Left colon (tissue), 2 donors: ENCODE data around the gene KAZN. TPM values are rescaled to one million over a fixed set of nuclear protein-coding genes. Genes with fewer than 3 reads are reported as not detected.

Experiments
- ATAC-seq: fragments of 200-7000 bp; cut with Tn5 transposase; one replicate; pipeline ENCODE4 v1.9.1; 2020; ENCODE audit warnings: mild to moderate bottlenecking, moderate library complexity
- DNase-seq, 2 donors: peaks; one replicate each; pipeline ENCODE4 v3.0.0-alpha.2; 2020
- intact Hi-C, 2 donors: fragments of 100-400 bp; cut with DNase I in 1 of 2; cut with micrococcal nuclease in 1 of 2; formaldehyde crosslinking; loops; one replicate each; pipeline versions ENCODE4 v1.11.2 to v1.14.0; 2022; cut with DNase I, micrococcal nuclease
- total RNA-seq, 2 donors: library from RNA; stranded (reverse); fragmentation: NEBNext Ultra II Directional; extraction: Animal tissue kit (Norgen Biotek cat#: 25700); gene quantifications; one replicate each; pipeline ENCODE4 v1.2.1, GENCODE V29; 2021
- donor health status: DM: no; HTN: no; CAD: no.
- donor health status: DM: yes; HTN: yes; CAD: no.

Gene KAZN
- total RNA-seq, 2 donors from 2014 or later, result 11.4 to 14.2 TPM

DNA sequence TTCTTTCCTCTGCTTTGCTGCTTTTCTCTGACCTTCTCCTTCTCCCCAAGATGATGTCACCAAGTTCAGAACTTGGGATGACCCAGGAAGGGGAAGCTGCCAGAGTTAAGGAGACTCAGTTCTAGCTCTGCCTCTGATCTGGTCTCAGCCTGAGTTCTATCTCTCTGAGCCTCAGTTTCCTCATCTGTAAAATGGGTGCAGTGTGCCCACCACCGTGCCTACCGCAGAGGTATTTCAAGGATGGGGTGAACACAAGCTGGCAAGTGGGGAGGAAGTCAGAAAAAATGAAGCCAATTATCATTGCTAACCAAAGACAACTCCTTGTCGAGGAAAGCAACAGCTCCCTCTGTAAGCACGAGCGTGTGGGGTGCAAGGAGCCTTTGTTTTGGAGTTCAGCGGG is 249.7 kb downstream of the KAZN start:
- intact Hi-C loops, result no loop called here
- DNase-seq (no peak), ATAC-seq (no peak)

DNA sequence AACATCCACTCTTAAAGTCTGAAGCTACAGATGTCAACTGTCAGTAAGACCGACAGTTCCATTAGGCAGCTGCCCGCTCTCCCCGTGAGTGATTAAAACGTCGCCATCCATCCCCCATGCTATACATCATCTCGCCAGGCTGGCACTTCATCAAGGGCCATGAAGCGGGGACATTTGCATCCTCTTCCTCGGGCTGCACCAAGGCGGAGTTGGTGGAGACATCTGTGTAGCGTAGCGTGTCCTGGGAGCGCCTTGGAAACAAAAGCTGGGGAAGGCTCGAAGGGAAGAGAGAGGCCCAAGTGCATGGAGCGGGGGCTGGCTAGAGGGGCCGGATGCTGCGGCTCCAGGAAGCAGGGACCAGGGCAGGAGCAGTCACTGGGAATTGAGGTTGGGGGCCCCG is 250.1 kb downstream of the KAZN start:
- intact Hi-C loops, result no loop called here
- no peak for DNase-seq
- ATAC-seq, result no peak

- intact Hi-C loops, result no loop called here
- ATAC-seq (no peak), DNase-seq (no peak)
Observed at GRCh38 chr1:14849038-14849437, 250.6 kb downstream of the KAZN start.

- ATAC-seq, result no peak
- no peak for DNase-seq
- intact Hi-C loops, result no loop called here
Observed at GRCh38 chr1:14850563-14850962, 252.1 kb downstream of the KAZN start.

DNA sequence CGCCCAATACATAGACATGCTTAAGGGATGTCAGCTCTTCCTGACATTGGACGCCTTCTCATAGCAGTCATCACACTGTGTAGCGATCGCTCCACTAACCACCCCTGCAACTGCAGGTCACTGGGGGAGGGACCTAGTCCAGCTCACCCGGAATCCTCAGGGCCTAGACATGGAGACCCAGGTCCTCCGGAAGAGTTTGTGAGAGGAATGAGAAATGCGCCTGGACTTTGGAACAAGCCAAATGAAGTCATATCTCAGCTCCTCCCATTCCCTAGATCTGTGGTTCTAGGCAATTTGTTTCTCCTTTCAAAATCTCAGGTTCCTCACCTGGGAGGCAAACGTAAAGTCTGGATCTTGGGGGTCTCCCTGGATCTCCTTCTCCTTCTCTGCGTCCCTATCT is 253.3 kb downstream of the KAZN start:
- DNase-seq (no peak), ATAC-seq (no peak)
- intact Hi-C loops, result no loop called here

DNA sequence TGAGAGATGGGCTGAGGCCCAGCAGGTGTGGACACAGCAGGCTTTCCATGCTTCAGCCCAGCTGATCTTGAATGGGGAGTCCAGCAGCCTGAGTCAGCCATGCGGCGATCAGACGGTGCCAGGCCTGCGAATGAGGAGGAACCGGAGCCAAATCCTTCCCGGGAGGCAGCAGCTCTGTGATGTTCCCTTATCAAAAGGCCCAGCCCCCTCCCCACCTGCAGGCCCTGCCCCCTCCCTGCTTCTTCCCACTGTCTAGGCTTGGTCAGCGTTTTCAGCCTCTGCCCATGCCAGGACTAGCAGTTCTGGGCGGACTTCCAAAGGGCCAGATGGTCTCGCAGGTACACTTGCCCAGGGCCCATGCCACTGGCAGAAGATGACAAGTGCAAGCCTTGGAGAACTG is 253.8 kb downstream of the KAZN start:
- no peak for DNase-seq
- intact Hi-C loops, result no loop called here
- ATAC-seq, result no peak

DNA sequence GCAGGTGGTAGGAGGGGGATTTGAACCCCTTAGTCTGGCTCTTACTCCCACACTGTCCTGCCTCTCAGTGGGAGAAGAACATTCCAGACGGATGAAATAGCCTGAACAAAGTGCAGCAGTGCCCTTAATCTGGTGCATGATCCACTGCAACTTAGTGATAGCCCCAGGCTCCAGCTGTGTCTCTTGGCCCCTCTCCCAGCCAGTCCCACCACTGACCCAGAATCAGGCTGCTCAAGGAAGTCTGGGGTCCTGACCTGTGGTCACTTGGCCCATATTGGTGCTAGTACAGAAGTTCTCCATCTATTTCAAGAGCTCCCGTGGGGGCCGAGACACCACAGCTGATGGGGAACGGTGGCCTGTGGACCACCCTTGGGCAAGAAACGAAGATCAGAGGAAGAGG is 255.0 kb downstream of the KAZN start:
- ATAC-seq (no peak), DNase-seq (no peak)
- intact Hi-C loops, result no loop called here

GRCh38 chr1:14855268-14855667 is 256.8 kb downstream of the KAZN start:
- DNase-seq, result no peak
- intact Hi-C loops, result no loop called here
- ATAC-seq, result no peak

GRCh38 chr1:14855801-14856200 is 257.3 kb downstream of the KAZN start:
- intact Hi-C loops, result no loop called here
- DNase-seq (no peak), ATAC-seq (no peak)

DNA sequence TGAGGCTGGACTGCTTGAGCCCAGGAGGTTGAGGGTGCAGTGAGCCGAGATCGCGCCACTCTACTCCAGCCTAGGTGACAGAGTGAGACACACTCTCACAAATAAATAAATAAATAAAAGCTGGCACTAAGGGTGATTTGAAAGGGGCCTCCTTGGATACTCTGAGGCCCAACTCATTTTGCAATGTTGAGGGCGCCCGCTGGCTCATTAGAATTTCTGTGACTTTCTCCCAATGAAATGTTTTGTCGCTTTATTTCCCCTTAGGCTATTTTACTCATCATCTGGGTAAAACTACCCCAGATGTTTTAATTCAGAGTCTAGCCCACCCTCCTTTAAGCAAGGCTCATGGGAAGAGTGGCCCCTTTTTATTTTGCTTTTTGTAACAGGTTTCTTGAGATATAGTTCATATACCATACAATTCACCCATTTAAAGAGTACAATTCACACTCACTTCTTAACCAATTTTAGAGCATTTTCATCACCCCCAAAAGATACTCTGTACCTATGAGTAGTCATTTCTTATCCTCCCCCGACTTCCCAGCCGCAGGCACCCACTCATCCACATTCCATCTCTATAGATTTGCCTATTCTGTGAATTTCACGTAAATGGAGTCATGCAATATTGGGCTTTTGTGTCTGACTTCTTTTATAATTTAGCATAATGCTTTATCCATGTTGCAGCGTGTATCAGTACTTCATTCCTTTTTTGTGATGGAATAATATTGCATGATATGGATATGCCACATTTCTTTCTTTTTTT is 259.1 kb downstream of the KAZN start:
- ATAC-seq, result no peak
- intact Hi-C loops, result no loop called here

DNA sequence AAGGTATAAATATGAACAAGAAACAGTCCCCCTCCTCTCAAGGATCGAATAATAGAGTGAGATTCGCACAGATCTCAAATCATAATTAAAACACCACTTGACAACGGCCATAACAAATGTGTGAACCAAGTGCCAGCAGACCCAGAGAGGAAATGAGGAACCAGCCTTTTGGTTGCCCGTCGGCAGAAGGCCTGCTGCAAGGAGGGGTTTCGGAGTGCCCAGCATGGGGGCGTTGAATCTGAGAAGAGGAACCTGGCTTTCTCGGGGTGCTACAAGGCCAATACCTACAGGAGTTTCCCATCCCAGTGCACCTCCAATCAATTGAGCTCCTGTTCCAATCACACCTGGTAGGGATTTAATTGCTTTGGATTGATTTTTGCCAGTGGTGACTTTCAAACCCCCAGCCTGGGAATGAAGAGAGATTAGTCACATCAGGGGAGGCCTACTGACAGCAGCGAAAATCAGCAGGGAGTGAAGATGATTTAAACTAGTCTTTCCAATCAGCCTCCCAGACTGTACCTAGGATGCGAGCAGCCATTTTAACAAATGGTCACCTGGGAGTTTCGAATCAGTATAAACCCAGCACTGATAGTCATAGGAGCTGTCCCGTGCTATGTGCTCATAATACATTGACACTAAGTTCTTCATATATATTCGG is 263.8 kb downstream of the KAZN start:
- ATAC-seq, result no peak
- intact Hi-C loops, result no loop called here

More for the DNA sequence above, 259.1 kb downstream of the KAZN start:
- no peak for DNase-seq

GRCh38 chr1:14865106-14865505 is 266.6 kb downstream of the KAZN start:
- no peak for ATAC-seq
- intact Hi-C loops, result no loop called here
- no peak for DNase-seq

More for the DNA sequence above, 263.8 kb downstream of the KAZN start:
- DNase-seq, result no peak

- intact Hi-C loops, result no loop called here
- no peak for DNase-seq
- ATAC-seq, result no peak
Observed at GRCh38 chr1:14866911-14867612, 268.6 kb downstream of the KAZN start.

- ATAC-seq (no peak), DNase-seq (no peak)
- intact Hi-C loops, result no loop called here
Observed at GRCh38 chr1:14869187-14869586, 270.7 kb downstream of the KAZN start.

DNA sequence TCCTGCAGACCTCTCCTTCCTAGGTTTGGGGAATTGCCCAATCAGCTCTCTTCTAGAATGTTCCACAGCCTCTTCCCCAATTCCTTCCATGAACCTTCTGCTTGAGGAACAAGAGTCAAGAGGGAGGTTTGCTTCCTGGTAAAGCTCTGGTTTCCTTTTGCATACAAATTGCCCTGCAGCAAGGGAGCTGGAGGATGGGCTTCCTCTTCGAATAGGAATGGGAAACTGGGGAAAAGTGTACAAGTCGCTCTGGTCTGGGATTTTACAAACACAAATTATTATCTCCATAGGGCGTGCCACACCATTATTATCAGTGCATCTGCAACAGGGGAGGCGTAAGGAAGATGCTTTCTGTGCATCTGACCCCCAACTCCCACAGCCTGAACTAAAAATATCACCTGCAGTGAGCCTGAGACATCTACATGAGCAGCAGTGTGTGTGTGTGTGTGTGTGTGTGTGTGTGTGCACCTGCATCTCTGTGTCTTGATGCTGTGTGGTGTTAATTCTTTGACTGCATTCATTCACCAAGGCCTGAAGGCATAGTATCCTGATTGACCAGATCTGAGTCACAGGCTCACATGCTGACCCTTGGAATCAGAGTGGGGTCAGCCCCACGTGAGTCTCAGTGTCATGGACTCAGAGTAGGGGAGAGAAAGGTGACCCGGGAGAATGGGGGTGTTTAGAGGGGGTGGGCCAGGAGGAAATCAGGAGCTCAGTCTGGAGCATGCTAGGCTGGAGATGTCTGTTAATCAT is 272.9 kb downstream of the KAZN start:
- intact Hi-C loops, result no loop called here
- ATAC-seq (no peak), DNase-seq (no peak)

GRCh38 chr1:14872762-14873161 is 274.3 kb downstream of the KAZN start:
- intact Hi-C loops, result no loop called here
- ATAC-seq (no peak), DNase-seq (no peak)

- no peak for DNase-seq
- intact Hi-C loops, result no loop called here
- no peak for ATAC-seq
Observed at GRCh38 chr1:14873677-14874076, 275.2 kb downstream of the KAZN start.

- intact Hi-C loops, result no loop called here
- DNase-seq (no peak), ATAC-seq (peak; percentile 29)
Observed at GRCh38 chr1:14875524-14876509, 277.3 kb downstream of the KAZN start.
